AG04449 (cell line): ENCODE measurements around the gene SIPA1L2.

Source experiments
- CTCF ChIA-PET: fragments of 350-600 bp; formaldehyde crosslinking; extraction: SDS; loops from one replicate; lab custom pipeline; 2021; ENCODE audit warnings: antibody characterized with exemption; lab: Yijun Ruan, JAX
- POLR2A ChIA-PET: fragments of 400-600, 350-600 bp; formaldehyde crosslinking; extraction: SDS; loops from one replicate; lab custom pipeline; 2020; ENCODE audit warnings: antibody characterized with exemption, inconsistent platforms; lab: Yijun Ruan, JAX
- DNase-seq: peaks from one replicate; pipeline ENCODE4 v3.0.0-alpha.2; 2010; ENCODE audit warnings: low read depth, low spot score
- H3K4me3 ChIP-seq: 2 replicates; pipeline ENCODE4 v1.5.1; 2011; ENCODE audit warnings: low read depth, mild to moderate bottlenecking, control low read depth, low read length
- TF ChIP-seq, protein P1 (sequence below): IDR thresholded peaks from one replicate; pipeline ENCODE4 v1.5.1; 2011; ENCODE audit warnings: mild to moderate bottlenecking, moderate library complexity, low read length, control low read depth, inconsistent platforms; ENCODE audit not compliant: insufficient read depth; ENCODE audit errors: missing control alignments

The SIPA1L2 gene

DNA sequence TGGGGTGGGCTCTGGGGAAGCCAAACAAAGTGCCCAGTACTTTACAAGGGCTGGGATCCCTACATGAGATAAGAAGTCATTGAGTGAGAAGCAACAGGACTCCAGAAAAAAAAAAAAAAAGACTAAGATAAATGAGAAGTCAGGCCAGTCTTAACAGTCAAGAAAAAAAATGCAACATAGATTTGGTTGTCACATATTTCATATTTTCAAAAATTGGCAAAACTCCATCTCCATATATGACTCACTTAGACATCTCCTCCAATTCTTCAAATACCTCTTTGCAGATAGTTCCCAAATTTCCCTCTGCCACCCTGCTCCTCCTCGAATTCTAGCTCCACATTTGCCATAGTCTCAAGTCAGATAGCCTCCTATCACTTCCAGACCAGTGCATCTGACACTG, 20.9 kb upstream of the SIPA1L2 start:
- DNase-seq = no peak
- ChIA-PET CTCF (no interaction called here), POLR2A (no interaction called here)
- TF ChIP-seq, protein P1, sequence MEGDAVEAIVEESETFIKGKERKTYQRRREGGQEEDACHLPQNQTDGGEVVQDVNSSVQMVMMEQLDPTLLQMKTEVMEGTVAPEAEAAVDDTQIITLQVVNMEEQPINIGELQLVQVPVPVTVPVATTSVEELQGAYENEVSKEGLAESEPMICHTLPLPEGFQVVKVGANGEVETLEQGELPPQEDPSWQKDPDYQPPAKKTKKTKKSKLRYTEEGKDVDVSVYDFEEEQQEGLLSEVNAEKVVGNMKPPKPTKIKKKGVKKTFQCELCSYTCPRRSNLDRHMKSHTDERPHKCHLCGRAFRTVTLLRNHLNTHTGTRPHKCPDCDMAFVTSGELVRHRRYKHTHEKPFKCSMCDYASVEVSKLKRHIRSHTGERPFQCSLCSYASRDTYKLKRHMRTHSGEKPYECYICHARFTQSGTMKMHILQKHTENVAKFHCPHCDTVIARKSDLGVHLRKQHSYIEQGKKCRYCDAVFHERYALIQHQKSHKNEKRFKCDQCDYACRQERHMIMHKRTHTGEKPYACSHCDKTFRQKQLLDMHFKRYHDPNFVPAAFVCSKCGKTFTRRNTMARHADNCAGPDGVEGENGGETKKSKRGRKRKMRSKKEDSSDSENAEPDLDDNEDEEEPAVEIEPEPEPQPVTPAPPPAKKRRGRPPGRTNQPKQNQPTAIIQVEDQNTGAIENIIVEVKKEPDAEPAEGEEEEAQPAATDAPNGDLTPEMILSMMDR = no peak
- no peak overlapping the region for H3K4me3 ChIP-seq

DNA sequence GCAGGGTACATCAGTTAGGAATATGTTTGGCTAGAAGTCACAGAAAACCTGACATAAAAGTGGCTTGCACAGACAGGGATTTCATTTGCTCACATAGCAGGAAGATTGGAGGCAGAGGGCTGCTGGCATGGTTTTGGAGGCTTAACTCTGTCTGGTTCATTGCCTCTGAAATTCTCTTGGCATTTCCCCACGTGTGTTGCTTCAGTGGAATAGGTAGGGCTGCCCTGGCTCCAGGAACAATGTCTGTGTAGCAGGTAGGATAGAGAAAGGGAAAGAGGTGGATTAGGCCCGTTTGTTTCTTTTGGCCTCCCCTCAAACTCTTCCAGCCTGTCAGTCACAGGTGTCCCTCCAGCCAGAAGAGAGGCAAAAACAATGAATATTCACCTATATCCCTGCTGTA, 20.5 kb upstream of the SIPA1L2 start:
- ChIA-PET CTCF (no interaction called here), POLR2A (no interaction called here)
- no peak for DNase-seq
- TF ChIP-seq, protein P1 = no peak
- no peak overlapping the region for H3K4me3 ChIP-seq

DNA sequence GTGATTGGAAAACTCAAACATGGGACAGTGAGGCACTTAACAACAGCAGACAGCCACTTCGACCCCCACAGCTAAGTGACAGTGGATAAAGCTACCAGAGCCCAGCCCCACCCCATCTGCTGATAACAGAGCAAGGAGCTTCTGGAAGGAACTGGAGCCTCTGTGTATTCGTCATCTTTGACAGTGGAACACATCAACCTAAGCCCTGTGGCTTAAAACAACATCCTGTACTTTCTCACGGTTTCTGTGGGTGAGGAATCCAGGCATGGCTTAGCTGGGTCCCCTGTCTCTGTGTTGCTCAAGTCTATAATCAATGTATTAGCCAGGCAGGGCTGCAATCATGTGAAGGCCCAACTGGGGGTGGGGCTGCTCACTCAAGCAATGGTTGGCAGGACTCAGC, 18.4 kb upstream of the SIPA1L2 start:
- ChIA-PET POLR2A (no interaction called here), CTCF (interaction anchor here (1.0 to 1.1 kb wide), 2 partner anchors 10 to 11 kb away, joined by 3 read pairs; no protein-coding TSS in a partner anchor)
- TF ChIP-seq, protein P1 = no peak
- no peak for DNase-seq
- H3K4me3 ChIP-seq = no peak overlapping the region

DNA sequence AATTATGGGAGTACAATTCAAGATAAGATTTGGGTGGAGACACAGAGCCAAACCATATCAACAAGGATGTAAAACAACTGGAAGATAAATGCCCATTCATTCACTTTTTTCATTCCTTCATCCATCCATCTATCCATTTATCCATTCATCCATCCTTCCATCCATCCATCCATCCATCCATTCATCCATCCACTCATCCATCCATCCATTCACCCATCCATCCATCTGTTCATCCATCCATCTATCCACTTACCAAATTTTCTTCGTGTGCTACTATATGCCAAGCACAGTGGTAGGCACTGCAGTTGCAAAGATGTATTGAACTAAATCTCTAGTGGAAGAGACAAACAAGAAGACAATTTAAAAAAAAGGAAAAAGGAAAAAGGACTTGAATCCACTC, 14.3 kb upstream of the SIPA1L2 start:
- TF ChIP-seq, protein P1 = no peak
- DNase-seq = no peak
- ChIA-PET POLR2A (no interaction called here), CTCF (no interaction called here)
- no peak overlapping the region for H3K4me3 ChIP-seq

DNA sequence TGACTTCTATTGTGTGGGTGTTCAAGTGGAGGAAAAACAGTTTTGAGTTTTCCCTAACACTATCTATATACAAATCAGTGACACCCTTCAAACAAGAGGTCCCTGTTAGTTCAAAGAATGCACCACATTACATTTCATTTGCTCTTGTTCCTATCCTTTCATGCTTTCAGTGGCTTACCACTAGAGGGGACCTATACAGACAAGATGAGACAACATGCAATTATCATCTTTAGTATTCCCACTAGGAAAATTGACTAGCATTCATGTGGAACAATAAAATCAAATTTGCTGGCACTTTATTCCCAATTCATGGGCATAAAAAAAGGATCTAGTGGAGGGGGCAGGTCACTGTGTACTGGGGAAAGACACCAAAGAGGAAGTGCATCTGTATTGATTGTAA, 13.3 kb upstream of the SIPA1L2 start:
- DNase-seq = no peak
- H3K4me3 ChIP-seq = no peak overlapping the region
- CTCF ChIA-PET = no interaction called here

DNA sequence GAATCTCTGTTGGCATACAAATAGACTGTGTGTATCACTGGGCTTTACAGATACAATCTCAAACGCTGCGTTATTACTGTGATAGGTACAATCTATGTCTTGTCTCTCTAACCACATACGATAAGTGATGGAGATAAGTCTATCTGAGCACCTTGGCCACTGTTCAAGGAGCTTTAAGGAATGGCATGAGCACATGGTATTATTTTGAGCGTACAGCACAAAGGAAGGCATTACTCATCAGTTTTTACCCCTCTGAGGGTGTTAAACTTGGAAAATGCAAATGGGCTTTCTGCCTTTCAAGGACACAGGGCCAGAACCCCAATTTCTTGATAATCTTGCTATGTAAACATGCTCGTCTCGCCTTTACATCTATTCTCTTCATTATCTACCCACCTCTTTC, 11.6 kb upstream of the SIPA1L2 start:
- DNase-seq = no peak
- TF ChIP-seq, protein P1 = no peak
- CTCF ChIA-PET = no interaction called here
- H3K4me3 ChIP-seq = no peak overlapping the region
- POLR2A ChIA-PET = no interaction called here

More for the DNA sequence above, 13.3 kb upstream of the SIPA1L2 start:
- POLR2A ChIA-PET = no interaction called here
- TF ChIP-seq, protein P1 = no peak
